ENCODE results near the gene FXYD2.
A peak's percentile ranks its signal among the peaks of the same experiment; 100 is the strongest.

DNA sequence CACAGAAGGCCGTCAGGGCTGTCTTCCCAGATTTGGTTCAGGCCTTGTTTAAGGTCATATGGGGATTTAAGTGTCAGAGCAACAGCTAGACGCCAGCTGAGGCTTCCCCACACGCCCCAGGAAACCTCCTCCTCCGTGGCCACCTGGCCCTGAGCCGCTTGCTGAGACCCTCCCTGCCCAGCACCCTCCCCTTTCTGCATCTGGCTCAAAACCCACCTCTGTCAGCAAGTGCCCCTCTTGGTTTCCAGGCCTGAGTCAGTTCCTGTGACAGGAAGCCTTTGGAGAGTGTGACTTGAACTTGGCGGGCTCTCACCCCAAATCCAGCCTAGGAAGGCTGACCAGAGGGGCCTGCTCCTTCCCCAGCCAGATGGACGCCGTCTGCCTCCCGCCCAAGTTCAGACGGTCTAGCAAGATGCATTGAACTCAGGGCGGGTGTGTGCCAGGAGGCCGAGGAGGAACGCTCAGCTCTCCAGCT, 561 bp downstream of the FXYD2 start:
- TF ChIP-seq POLR2A (IDR thresholded peaks at IDR 0.05; ENCODE audit: low read depth, low read length), result peak; percentile 65
- TF ChIP-seq, protein P1, sequence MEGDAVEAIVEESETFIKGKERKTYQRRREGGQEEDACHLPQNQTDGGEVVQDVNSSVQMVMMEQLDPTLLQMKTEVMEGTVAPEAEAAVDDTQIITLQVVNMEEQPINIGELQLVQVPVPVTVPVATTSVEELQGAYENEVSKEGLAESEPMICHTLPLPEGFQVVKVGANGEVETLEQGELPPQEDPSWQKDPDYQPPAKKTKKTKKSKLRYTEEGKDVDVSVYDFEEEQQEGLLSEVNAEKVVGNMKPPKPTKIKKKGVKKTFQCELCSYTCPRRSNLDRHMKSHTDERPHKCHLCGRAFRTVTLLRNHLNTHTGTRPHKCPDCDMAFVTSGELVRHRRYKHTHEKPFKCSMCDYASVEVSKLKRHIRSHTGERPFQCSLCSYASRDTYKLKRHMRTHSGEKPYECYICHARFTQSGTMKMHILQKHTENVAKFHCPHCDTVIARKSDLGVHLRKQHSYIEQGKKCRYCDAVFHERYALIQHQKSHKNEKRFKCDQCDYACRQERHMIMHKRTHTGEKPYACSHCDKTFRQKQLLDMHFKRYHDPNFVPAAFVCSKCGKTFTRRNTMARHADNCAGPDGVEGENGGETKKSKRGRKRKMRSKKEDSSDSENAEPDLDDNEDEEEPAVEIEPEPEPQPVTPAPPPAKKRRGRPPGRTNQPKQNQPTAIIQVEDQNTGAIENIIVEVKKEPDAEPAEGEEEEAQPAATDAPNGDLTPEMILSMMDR (IDR thresholded peaks at IDR 0.05; ENCODE audit: extremely low read depth in 1 of 2, insufficient read depth in 1 of 2, low read depth in 1 of 2, low read length in 2 of 2), result no peak
- TF ChIP-seq GATA2 (IDR thresholded peaks at IDR 0.05; ENCODE audit: insufficient read depth, insufficient read length, low read depth, low read length), result no peak
- TF ChIP-seq, protein P2, sequence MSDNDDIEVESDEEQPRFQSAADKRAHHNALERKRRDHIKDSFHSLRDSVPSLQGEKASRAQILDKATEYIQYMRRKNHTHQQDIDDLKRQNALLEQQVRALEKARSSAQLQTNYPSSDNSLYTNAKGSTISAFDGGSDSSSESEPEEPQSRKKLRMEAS (IDR thresholded peaks at IDR 0.05; ENCODE audit: insufficient read depth, insufficient read length), result no peak
- TF ChIP-seq POLR2AphosphoS5 (IDR thresholded peaks at IDR 0.05; ENCODE audit: insufficient read depth, low read depth, low read length), result peak; percentile 80
- no peak for TF ChIP-seq EZH2 (IDR thresholded peaks at IDR 0.05; ENCODE audit: borderline replicate concordance, low read depth, low read length, severe bottlenecking)
- TF ChIP-seq FOS (IDR thresholded peaks at IDR 0.05; ENCODE audit: borderline replicate concordance, insufficient read depth, low read length), result peak; percentile 57
- peak; percentile 52 for TF ChIP-seq JUN (IDR thresholded peaks at IDR 0.05; ENCODE audit: borderline replicate concordance, insufficient read depth, insufficient read length, low read depth)
- no peak for TF ChIP-seq MYC (IDR thresholded peaks at IDR 0.05; ENCODE audit: low read depth, low read length)

Data from endothelial cell of umbilical vein (primary cell).